HG02852 (cell line): ENCODE data around the gene OSBP.
"Not testable (repeated sequence)": the region's sequence is repeated elsewhere in the genome, so short reads cannot be mapped to it uniquely, and the experiment has no call there.

Experiments used
- ATAC-seq: cut with Tn5 transposase; IDR thresholded peaks from one replicate; pipeline ENCODE4 v1.9.1; 2021; ENCODE audit warnings: mild to moderate bottlenecking, moderate library complexity; ENCODE audit not compliant: unreplicated experiment

Gene OSBP

GRCh38 chr11:59615637-59616395 is at the start of gene OSBP:
Gene OSBP, minus strand, starts transcription at chr11:59615774. Its CDS starts 110 bp downstream, at chr11:59615664.
- ATAC-seq = peak; percentile 87

GRCh38 chr11:59660621-59661020 is 45.0 kb upstream of the OSBP start:
- ATAC-seq = no peak

GRCh38 chr11:59659981-59660380 is 44.4 kb upstream of the OSBP start:
- no peak for ATAC-seq

GRCh38 chr11:59658036-59658435 is 42.5 kb upstream of the OSBP start:
- ATAC-seq = no peak

GRCh38 chr11:59654893-59655292 is 39.3 kb upstream of the OSBP start:
- ATAC-seq = no peak

GRCh38 chr11:59647245-59647980 is 31.8 kb upstream of the OSBP start:
- ATAC-seq = no peak

- no peak for ATAC-seq
Measured at GRCh38 chr11:59644528-59644927, 29.0 kb upstream of the OSBP start.

- ATAC-seq = no peak
Measured at GRCh38 chr11:59643390-59643789, 27.8 kb upstream of the OSBP start.

- no peak for ATAC-seq
Measured at GRCh38 chr11:59641156-59641555, 25.6 kb upstream of the OSBP start.

GRCh38 chr11:59630493-59630892 is 14.9 kb upstream of the OSBP start:
- no peak for ATAC-seq

- no peak for ATAC-seq
Measured at GRCh38 chr11:59629996-59630395, 14.4 kb upstream of the OSBP start.

GRCh38 chr11:59626969-59627368 is 11.4 kb upstream of the OSBP start:
- not testable (repeated sequence) for ATAC-seq

- no peak for ATAC-seq
Measured at GRCh38 chr11:59625703-59626102, 10.1 kb upstream of the OSBP start.

GRCh38 chr11:59617876-59618275 is 2.3 kb upstream of the OSBP start:
- no peak for ATAC-seq

- no peak for ATAC-seq
Measured at GRCh38 chr11:59616396-59616982, 915 bp upstream of the OSBP start.

GRCh38 chr11:59615120-59615636 is 396 bp downstream of the OSBP start:
- ATAC-seq = peak; percentile 11

GRCh38 chr11:59614277-59615119 is 1.1 kb downstream of the OSBP start:
- ATAC-seq = no peak

GRCh38 chr11:59611570-59612565 is 3.7 kb downstream of the OSBP start:
- no peak for ATAC-seq

GRCh38 chr11:59610289-59610688 is 5.3 kb downstream of the OSBP start:
- no peak for ATAC-seq
